Progenitor cell of endocrine pancreas (in vitro differentiated cells): ENCODE measurements around the gene EHF. TPM values are rescaled to one million over a fixed set of nuclear protein-coding genes. Genes with fewer than 3 reads are reported as not detected.

Experiments
- DNase-seq: peaks from one replicate; pipeline ENCODE4 v3.0.0; 2021; ENCODE audit warnings: low spot score; ENCODE audit not compliant: unreplicated experiment
- H3K27ac Mint-ChIP-seq: 2 replicates; pipeline ENCODE4 v1.8.0; 2021; ENCODE audit warnings: mild to moderate bottlenecking, moderate library complexity, mixed read lengths
- H3K27me3 Mint-ChIP-seq: 2 replicates; pipeline ENCODE4 v1.8.0; 2021; ENCODE audit warnings: mixed read lengths
- H3K36me3 Mint-ChIP-seq: 2 replicates; pipeline ENCODE4 v1.8.0; 2022; ENCODE audit warnings: mixed read lengths; ENCODE audit not compliant: insufficient read depth
- H3K4me1 Mint-ChIP-seq: 2 replicates; pipeline ENCODE4 v1.8.0; 2021; ENCODE audit warnings: low read depth, mixed read lengths
- H3K4me3 Mint-ChIP-seq: 2 replicates; pipeline ENCODE4 v1.8.0; 2021; ENCODE audit warnings: low read depth, mild to moderate bottlenecking, moderate library complexity, mixed read lengths
- H3K9me3 Mint-ChIP-seq: 2 replicates; pipeline ENCODE4 v1.8.0; 2021; ENCODE audit warnings: low read depth, mixed read lengths
- total RNA-seq: library from RNA; stranded (reverse); gene quantifications from 2 replicates; pipeline ENCODE4 v1.2.1, GENCODE V29; 2021
- TF ChIP-seq, protein P1 (sequence below): fragments of 200-600 bp; sonication (generic); IDR thresholded peaks from one replicate; pipeline ENCODE4 v1.5.0; 2021; ENCODE audit warnings: antibody characterized with exemption, mild to moderate bottlenecking; ENCODE audit not compliant: unreplicated experiment

The EHF gene
- total RNA-seq, 1 donor from 2014 or later, result 18.6 TPM

GRCh38 chr11:34601609-34602008 is 19.3 kb upstream of the EHF start:
- H3K36me3 Mint-ChIP-seq, result peaks cover 1% of the 10 kb centered on the region
- peaks cover 60% of the 10 kb centered on the region for H3K4me1 Mint-ChIP-seq
- peak overlapping the region; percentile 54 for H3K4me3 Mint-ChIP-seq
- no peak for DNase-seq
- TF ChIP-seq, protein P1, sequence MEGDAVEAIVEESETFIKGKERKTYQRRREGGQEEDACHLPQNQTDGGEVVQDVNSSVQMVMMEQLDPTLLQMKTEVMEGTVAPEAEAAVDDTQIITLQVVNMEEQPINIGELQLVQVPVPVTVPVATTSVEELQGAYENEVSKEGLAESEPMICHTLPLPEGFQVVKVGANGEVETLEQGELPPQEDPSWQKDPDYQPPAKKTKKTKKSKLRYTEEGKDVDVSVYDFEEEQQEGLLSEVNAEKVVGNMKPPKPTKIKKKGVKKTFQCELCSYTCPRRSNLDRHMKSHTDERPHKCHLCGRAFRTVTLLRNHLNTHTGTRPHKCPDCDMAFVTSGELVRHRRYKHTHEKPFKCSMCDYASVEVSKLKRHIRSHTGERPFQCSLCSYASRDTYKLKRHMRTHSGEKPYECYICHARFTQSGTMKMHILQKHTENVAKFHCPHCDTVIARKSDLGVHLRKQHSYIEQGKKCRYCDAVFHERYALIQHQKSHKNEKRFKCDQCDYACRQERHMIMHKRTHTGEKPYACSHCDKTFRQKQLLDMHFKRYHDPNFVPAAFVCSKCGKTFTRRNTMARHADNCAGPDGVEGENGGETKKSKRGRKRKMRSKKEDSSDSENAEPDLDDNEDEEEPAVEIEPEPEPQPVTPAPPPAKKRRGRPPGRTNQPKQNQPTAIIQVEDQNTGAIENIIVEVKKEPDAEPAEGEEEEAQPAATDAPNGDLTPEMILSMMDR, result no peak
- peak overlapping the region; percentile 99 for H3K27ac Mint-ChIP-seq
- no peaks in the 10 kb centered on the region for H3K27me3 Mint-ChIP-seq
- peaks cover 3% of the 10 kb centered on the region for H3K9me3 Mint-ChIP-seq

DNA sequence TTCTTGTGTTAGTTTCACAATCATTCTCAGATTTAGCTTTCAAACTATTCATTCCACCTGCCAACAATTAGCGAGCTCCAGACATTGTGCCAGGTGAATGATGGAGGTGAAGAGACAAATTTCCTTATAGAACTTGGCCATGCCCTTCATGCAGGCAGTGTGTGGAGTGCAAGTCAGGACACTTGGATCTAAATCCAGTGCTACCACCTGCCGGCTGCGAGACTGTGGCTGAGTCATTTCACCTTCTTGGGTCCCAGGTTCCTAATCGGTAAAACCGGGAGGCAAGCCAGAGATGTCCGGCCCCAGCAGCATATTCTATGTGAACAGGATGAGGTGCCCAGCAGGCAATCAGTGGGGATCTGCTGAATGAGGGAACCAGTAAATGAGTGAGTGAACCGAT is 18.6 kb upstream of the EHF start:
- Mint-ChIP-seq H3K27me3 (no peaks in the 10 kb centered on the region), H3K36me3 (peaks cover 1% of the 10 kb centered on the region), H3K27ac (peak overlapping the region; percentile 90), H3K4me3 (no peak overlapping the region), H3K4me1 (peaks cover 58% of the 10 kb centered on the region), H3K9me3 (peaks cover 3% of the 10 kb centered on the region)
- DNase-seq, result no peak
- TF ChIP-seq, protein P1, result no peak

DNA sequence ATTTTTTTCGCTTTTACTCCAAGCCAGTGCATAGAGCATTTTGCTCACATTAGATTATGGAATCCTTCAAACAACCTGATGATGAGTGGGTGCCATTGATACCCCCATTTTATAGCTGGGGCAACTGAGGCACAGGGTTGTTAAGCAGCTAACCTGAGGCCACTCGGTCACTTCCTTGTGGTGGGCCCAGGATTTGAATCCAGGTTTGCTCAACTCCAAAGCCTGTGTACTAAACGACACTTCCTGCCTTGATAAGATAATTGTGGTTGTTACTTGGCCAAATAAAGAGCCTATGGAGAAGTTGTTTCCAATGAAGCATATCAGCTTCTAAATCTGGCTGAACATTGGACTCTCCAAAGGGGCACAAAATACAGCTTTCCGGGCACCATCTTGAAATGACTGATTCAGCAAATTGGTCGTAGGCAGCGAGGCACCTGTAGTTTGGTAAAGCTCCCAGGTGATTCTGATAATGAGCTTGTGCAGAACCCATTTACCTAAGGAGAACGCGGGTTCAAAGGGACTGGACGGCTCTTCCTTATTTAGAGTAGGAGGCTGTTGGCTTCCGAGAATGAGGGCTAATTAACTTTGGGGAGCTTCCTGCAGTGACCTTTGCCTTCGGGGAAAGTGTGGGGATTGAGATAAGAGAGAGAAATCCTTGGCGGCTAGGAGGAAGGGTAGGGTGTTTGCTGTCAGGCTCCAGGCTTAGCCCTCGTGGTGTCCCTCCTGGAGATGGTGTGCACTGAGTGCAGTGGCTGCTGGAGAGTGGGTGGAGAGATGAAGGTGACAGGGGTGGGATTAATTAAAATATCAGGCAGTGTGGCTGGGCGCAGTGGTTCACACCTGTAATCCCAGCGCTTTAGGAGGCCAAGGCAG is 17.5 kb upstream of the EHF start:
- TF ChIP-seq, protein P1, result no peak
- Mint-ChIP-seq H3K4me3 (no peak overlapping the region), H3K36me3 (peaks cover 1% of the 10 kb centered on the region), H3K27ac (peak overlapping the region; percentile 37), H3K27me3 (no peaks in the 10 kb centered on the region), H3K4me1 (peaks cover 58% of the 10 kb centered on the region), H3K9me3 (peaks cover 3% of the 10 kb centered on the region)
- DNase-seq, result no peak

- TF ChIP-seq, protein P1, result no peak
- no peaks in the 10 kb centered on the region for H3K27me3 Mint-ChIP-seq
- H3K36me3 Mint-ChIP-seq, result peaks cover 1% of the 10 kb centered on the region
- no peak overlapping the region for H3K4me3 Mint-ChIP-seq
- H3K27ac Mint-ChIP-seq, result peak overlapping the region; percentile 5
- H3K4me1 Mint-ChIP-seq, result peaks cover 58% of the 10 kb centered on the region
- peaks cover 3% of the 10 kb centered on the region for H3K9me3 Mint-ChIP-seq
- DNase-seq, result no peak
Measured at GRCh38 chr11:34604145-34604544, 16.7 kb upstream of the EHF start.

DNA sequence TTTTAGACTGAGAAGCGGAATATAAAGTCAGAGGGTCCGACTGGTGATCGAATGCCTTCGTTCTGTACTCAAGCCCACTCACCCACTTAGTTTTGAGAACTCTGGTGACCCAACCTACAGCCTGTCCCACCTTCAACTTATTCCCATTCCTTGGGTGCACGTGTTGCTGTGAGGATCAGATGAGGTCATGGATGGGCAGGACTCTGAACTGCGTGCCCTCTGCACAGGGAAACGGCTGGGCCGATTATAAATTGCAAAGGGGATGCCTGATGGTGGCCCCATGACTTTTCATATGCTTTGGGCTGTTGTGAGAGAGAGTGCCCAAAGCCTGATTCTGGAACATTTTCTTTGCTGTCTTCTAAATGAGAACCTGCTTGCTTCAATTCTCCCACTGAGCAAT is 16.0 kb upstream of the EHF start:
- Mint-ChIP-seq H3K9me3 (no peaks in the 10 kb centered on the region), H3K4me3 (no peak overlapping the region)

More for the DNA sequence above, 16.0 kb upstream of the EHF start:
- TF ChIP-seq, protein P1, result no peak
- Mint-ChIP-seq H3K27me3 (no peaks in the 10 kb centered on the region), H3K27ac (peak overlapping the region; percentile 14), H3K36me3 (no peaks in the 10 kb centered on the region), H3K4me1 (peaks cover 54% of the 10 kb centered on the region)
- no peak for DNase-seq
